ENCODE data around the gene HOXB8. TPM values are rescaled to one million over a fixed set of nuclear protein-coding genes. Genes with fewer than 3 reads are reported as not detected.

The HOXB8 gene
- total and polyA plus RNA-seq, 2 donors (not counting 3 experiments of a cell fraction or from before 2014, with no cell fraction given) = 1.7 to 2.4 TPM

- H3K27me3 ChIP-seq (ENCODE audit: control insufficient read depth in 2 of 2, insufficient read depth in 2 of 2, low read length in 2 of 2) = no peaks in the 10 kb centered on the region
- H2AFZ ChIP-seq (ENCODE audit: low read depth, low read length) = no peak overlapping the region
- FAIRE-seq (no peak), DNase-seq (ENCODE audit: low read depth, low spot score) (peak; percentile 77)
- POLR2A ChIA-PET = interaction anchor here (0.7 kb wide), 1 partner anchor 13 kb away, joined by 6 read pairs; no protein-coding TSS in a partner anchor
- H3K9me3 ChIP-seq (replicated peaks; ENCODE audit: control insufficient read depth, insufficient read depth, low read length) = no peaks in the 10 kb centered on the region
- no peaks in the 10 kb centered on the region for H3K9me1 ChIP-seq (replicated peaks; ENCODE audit: control insufficient read depth, extremely low read depth, insufficient read depth, low read length)
- H3K4me3 ChIP-seq (replicated peaks in 1 of 3; ENCODE audit: insufficient read depth in 1 of 3, low read depth in 1 of 3, low read length in 3 of 3) = peak overlapping the region; percentile 51 to 69 (median 67)
- peaks cover 0 to 2% of the 10 kb centered on the region in 2 experiments for H3K36me3 ChIP-seq (ENCODE audit: control insufficient read depth in 2 of 2, extremely low read depth in 1 of 2, insufficient read depth in 2 of 2, low read length in 2 of 2)
- intact Hi-C loops (cut with micrococcal nuclease) = no loop called here
- H3K4me2 ChIP-seq (ENCODE audit: insufficient read depth, low read length) = peak overlapping the region; percentile 89
- H3K4me1 ChIP-seq (ENCODE audit: control insufficient read depth, extremely low read depth, insufficient read depth, low read length) = peaks cover 57% of the 10 kb centered on the region
- H4K20me1 ChIP-seq (replicated peaks; ENCODE audit: control insufficient read depth, extremely low read depth, insufficient read depth, low read length) = no peaks in the 10 kb centered on the region
- dilution Hi-C loops (cut with MboI; ENCODE audit: extremely low pct_ligation_motif_present, low sequenced_read_pairs) = no loop called here
- BruUV-seq (replicated peaks) = no TSS peak
- CTCF ChIA-PET = interaction anchor here (0.6 to 1.2 kb wide), 4 partner anchors 12 to 229 kb away, joined by 3 to 6 read pairs (median 3); no protein-coding TSS in a partner anchor
- peaks cover 93% of the 10 kb centered on the region for H3K79me2 ChIP-seq (ENCODE audit: control insufficient read depth, insufficient read depth, low read length)
- peak overlapping the region; percentile 55 for H3K9ac ChIP-seq (replicated peaks; ENCODE audit: extremely low read depth, insufficient read depth, low read length)
- TF ChIP-seq JUN (IDR thresholded peaks at IDR 0.05; ENCODE audit: borderline replicate concordance, insufficient read depth, insufficient read length, low read depth) (no peak), CTCF (IDR thresholded peaks at IDR 0.05; ENCODE audit: extremely low read depth in 1 of 2, insufficient read depth in 1 of 2, low read depth in 1 of 2, low read length in 2 of 2) (no peak), POLR2AphosphoS5 (IDR thresholded peaks at IDR 0.05; ENCODE audit: insufficient read depth, low read depth, low read length) (no peak), GATA2 (IDR thresholded peaks at IDR 0.05; ENCODE audit: insufficient read depth, insufficient read length, low read depth, low read length) (no peak), POLR2A (IDR thresholded peaks at IDR 0.05; ENCODE audit: low read depth, low read length) (no peak), FOS (IDR thresholded peaks at IDR 0.05; ENCODE audit: borderline replicate concordance, insufficient read depth, low read length) (no peak), MYC (IDR thresholded peaks at IDR 0.05; ENCODE audit: low read depth, low read length) (no peak), EZH2 (IDR thresholded peaks at IDR 0.05; ENCODE audit: borderline replicate concordance, low read depth, low read length, severe bottlenecking) (no peak), MAX (IDR thresholded peaks at IDR 0.05; ENCODE audit: insufficient read depth, insufficient read length) (no peak)
- peak overlapping the region; percentile 71 for H3K27ac ChIP-seq (ENCODE audit: insufficient read depth, low read depth, low read length)
These were observed 35.7 kb downstream of the HOXB8 start for GRCh38 chr17:48579471-48579759.
